ENCODE measurements around the gene CLRN2. TPM values are rescaled to one million over a fixed set of nuclear protein-coding genes. Genes with fewer than 3 reads are reported as not detected.

Gene CLRN2
- total and polyA plus RNA-seq, 2 donors (not counting 3 experiments of a cell fraction or from before 2014, with no cell fraction given) = not detected

- no peak overlapping the region for H3K4me2 ChIP-seq (ENCODE audit: insufficient read depth, low read length)
- no peak overlapping the region for H3K4me3 ChIP-seq (replicated peaks in 1 of 3; ENCODE audit: insufficient read depth in 1 of 3, low read depth in 1 of 3, low read length in 3 of 3)
- no peaks in the 10 kb centered on the region for H3K9me3 ChIP-seq (replicated peaks; ENCODE audit: control insufficient read depth, insufficient read depth, low read length)
- H2AFZ ChIP-seq (ENCODE audit: low read depth, low read length) = no peak overlapping the region
- no peaks in the 10 kb centered on the region for H3K4me1 ChIP-seq (ENCODE audit: control insufficient read depth, extremely low read depth, insufficient read depth, low read length)
- H3K27ac ChIP-seq (ENCODE audit: insufficient read depth, low read depth, low read length) = no peak overlapping the region
- H3K36me3 ChIP-seq (ENCODE audit: control insufficient read depth in 2 of 2, extremely low read depth in 1 of 2, insufficient read depth in 2 of 2, low read length in 2 of 2) = no peaks in the 10 kb centered on the region
- intact Hi-C loops (cut with micrococcal nuclease) (no loop called here), dilution Hi-C loops (cut with MboI; ENCODE audit: extremely low pct_ligation_motif_present, low sequenced_read_pairs) (no loop called here)
- TF ChIP-seq CTCF (IDR thresholded peaks at IDR 0.05; ENCODE audit: extremely low read depth in 1 of 2, insufficient read depth in 1 of 2, low read depth in 1 of 2, low read length in 2 of 2) = no peak
- no peak for TF ChIP-seq MYC (IDR thresholded peaks at IDR 0.05; ENCODE audit: low read depth, low read length)
- TF ChIP-seq POLR2A (IDR thresholded peaks at IDR 0.05; ENCODE audit: low read depth, low read length) = no peak
- TF ChIP-seq FOS (IDR thresholded peaks at IDR 0.05; ENCODE audit: borderline replicate concordance, insufficient read depth, low read length) = no peak
- no peak for TF ChIP-seq JUN (IDR thresholded peaks at IDR 0.05; ENCODE audit: borderline replicate concordance, insufficient read depth, insufficient read length, low read depth)
- no peak for TF ChIP-seq EZH2 (IDR thresholded peaks at IDR 0.05; ENCODE audit: borderline replicate concordance, low read depth, low read length, severe bottlenecking)
- TF ChIP-seq MAX (IDR thresholded peaks at IDR 0.05; ENCODE audit: insufficient read depth, insufficient read length) = no peak
- no peak for TF ChIP-seq POLR2AphosphoS5 (IDR thresholded peaks at IDR 0.05; ENCODE audit: insufficient read depth, low read depth, low read length)
- no peak for TF ChIP-seq GATA2 (IDR thresholded peaks at IDR 0.05; ENCODE audit: insufficient read depth, insufficient read length, low read depth, low read length)
- H3K27me3 ChIP-seq (ENCODE audit: control insufficient read depth in 2 of 2, insufficient read depth in 2 of 2, low read length in 2 of 2) = peaks cover 7 to 8% of the 10 kb centered on the region in 2 experiments
- FAIRE-seq (no peak), DNase-seq (ENCODE audit: low read depth, low spot score) (no peak)
- no TSS peak for BruUV-seq (replicated peaks)
- no peak overlapping the region for H3K9ac ChIP-seq (replicated peaks; ENCODE audit: extremely low read depth, insufficient read depth, low read length)
- CTCF ChIA-PET = interaction anchor here (2.4 kb wide), 1 partner anchor 9 kb away, joined by 7 read pairs; no protein-coding TSS in a partner anchor
- POLR2A ChIA-PET = interaction anchor here (0.6 kb wide), 1 partner anchor 223 kb away, joined by 3 read pairs; no protein-coding TSS in a partner anchor
- H4K20me1 ChIP-seq (replicated peaks; ENCODE audit: control insufficient read depth, extremely low read depth, insufficient read depth, low read length) = no peaks in the 10 kb centered on the region
- no peaks in the 10 kb centered on the region for H3K79me2 ChIP-seq (ENCODE audit: control insufficient read depth, insufficient read depth, low read length)
- H3K9me1 ChIP-seq (replicated peaks; ENCODE audit: control insufficient read depth, extremely low read depth, insufficient read depth, low read length) = no peaks in the 10 kb centered on the region
Measured at GRCh38 chr4:17557880-17558279, 42.9 kb downstream of the CLRN2 start.
